ENCODE measurements around the gene CCL16.

GRCh38 chr17:35988164-35988563, 6.9 kb upstream of the CCL16 start:
- TF ChIP-seq POLR2A (IDR thresholded peaks at IDR 0.05; ENCODE audit: low read depth, low read length) (no peak), TAF1 (IDR thresholded peaks at IDR 0.05; ENCODE audit: borderline replicate concordance, low read depth, low read length) (no peak)

Data from GM12892 (cell line).